GM12878 (cell line): Measurements from ENCODE around the gene LBH. TPM values are rescaled to one million over a fixed set of nuclear protein-coding genes. Genes with fewer than 3 reads are reported as not detected.

Experiments used
- ATAC-seq: fragments of 200-7000 bp; cut with Tn5 transposase; 3 replicates; pipeline ENCODE4 v1.9.1; 2020; ENCODE audit warnings: mild to moderate bottlenecking, moderate library complexity
- BruUV-seq: library from RNA; stranded (reverse); fragments of 400-500 nt; replicated peaks from 2 replicates; lab custom pipeline; 2021; lab: Mats Ljungman, UMichigan
- CTCF ChIA-PET: fragments of 300-600 bp; sonication (Branson Sonifier 250); formaldehyde crosslinking; extraction: SDS; loops from one replicate; lab custom pipeline; 2021; ENCODE audit warnings: inconsistent platforms; lab: Yijun Ruan, JAX
- POLR2A ChIA-PET: fragments of 350-600 bp; formaldehyde crosslinking; extraction: SDS; loops from one replicate; lab custom pipeline; 2021; ENCODE audit warnings: inconsistent platforms; lab: Charles Lee
- RAD21 ChIA-PET: fragments of 300-600 bp; sonication (Branson Sonifier 250); formaldehyde crosslinking; loops from one replicate; lab custom pipeline; 2023; ENCODE audit warnings: antibody characterized with exemption; ENCODE audit not compliant: unreplicated experiment; lab: Charles Lee
- SMC1A ChIA-PET: fragments of 300-600 bp; sonication (Branson Sonifier 250); formaldehyde crosslinking; loops from one replicate; lab custom pipeline; 2023; ENCODE audit not compliant: unreplicated experiment, uncharacterized antibody; lab: Charles Lee
- DNase-seq: peaks from one replicate; pipeline ENCODE4 v3.0.0-alpha.2; 2011; ENCODE audit warnings: low read depth, low spot score
- FAIRE-seq: peaks from 3 replicates; lab custom pipeline; 2011; peaks lifted over from hg19 to GRCh38; lab: Jason Lieb, UNC
- H2AFZ ChIP-seq: 2 replicates; pipeline ENCODE4 v1.6.0; 2011; ENCODE audit warnings: low read depth, low read length, control low read depth; ENCODE audit not compliant: control insufficient read depth
- H3K27ac ChIP-seq: 2 replicates; pipeline ENCODE4 v1.5.1; 2011; ENCODE audit warnings: control low read depth; ENCODE audit not compliant: control insufficient read depth, insufficient read depth
- H3K27me3 ChIP-seq, 2 experiments: replicated peaks in 1 of 2; 2 replicates each; pipeline versions ENCODE4 v1.6.0 to v1.6.1; 2011; ENCODE audit warnings: low read length in 1 of 2; ENCODE audit not compliant: control insufficient read depth in 2 of 2, insufficient read depth in 2 of 2
- H3K36me3 ChIP-seq, 2 experiments: 2 replicates each; pipeline ENCODE4 v1.5.1; 2011; ENCODE audit warnings: low read length in 1 of 2; ENCODE audit not compliant: control insufficient read depth in 2 of 2, insufficient read depth in 2 of 2
- H3K4me1 ChIP-seq: 2 replicates; pipeline ENCODE4 v1.6.1; 2011; ENCODE audit warnings: mild to moderate bottlenecking, low read length, moderate library complexity, mixed read lengths; ENCODE audit not compliant: control insufficient read depth, insufficient read depth
- H3K4me2 ChIP-seq: 2 replicates; pipeline ENCODE4 v1.6.0; 2011; ENCODE audit warnings: control low read depth; ENCODE audit not compliant: control insufficient read depth, insufficient read depth
- H3K4me3 ChIP-seq: fragments of 200-600 bp; sonication (generic); 2 replicates; pipeline ENCODE4 v1.5.1; 2016
- H3K79me2 ChIP-seq: 2 replicates; pipeline ENCODE4 v1.6.0; 2011; ENCODE audit warnings: low read length; ENCODE audit not compliant: control insufficient read depth, insufficient read depth
- H3K9ac ChIP-seq: 2 replicates; pipeline ENCODE4 v1.8.0; 2011; ENCODE audit warnings: low read length, control low read depth, mixed read lengths; ENCODE audit not compliant: control insufficient read depth, insufficient read depth
- H3K9me3 ChIP-seq: replicated peaks from 3 replicates; pipeline ENCODE4 v1.5.1; 2011; ENCODE audit warnings: mild to moderate bottlenecking, low read length; ENCODE audit not compliant: control insufficient read depth, insufficient read depth
- H4K20me1 ChIP-seq: 2 replicates; pipeline ENCODE4 v1.6.0; 2011; ENCODE audit not compliant: control insufficient read depth, insufficient read depth
- CREM ChIP-seq: IDR thresholded peaks from 2 replicates; pipeline ENCODE4 v1.6.1; 2014; ENCODE audit warnings: antibody characterized with exemption, low read depth
- PRDM15 ChIP-seq: fragments of 450-650 bp; formaldehyde crosslinking; IDR thresholded peaks from 2 replicates; pipeline ENCODE4 v1.4.0; 2020; ENCODE audit warnings: mild to moderate bottlenecking, moderate library complexity
- RAD51 ChIP-seq: fragments of 450-650 bp; IDR thresholded peaks from 2 replicates; pipeline ENCODE4 v1.6.1; 2016; ENCODE audit warnings: moderate library complexity, mild to moderate bottlenecking, inconsistent platforms
- RB1 ChIP-seq: fragments of 450-650 bp; formaldehyde crosslinking; IDR thresholded peaks from 2 replicates; pipeline ENCODE4 v1.6.1; 2017; ENCODE audit warnings: mild to moderate bottlenecking, borderline replicate concordance
- RBBP5 ChIP-seq: fragments of 200-600 bp; sonication (generic); conservative IDR thresholded peaks from 2 replicates; pipeline ENCODE4 v1.6.1; 2016
- RUNX3 ChIP-seq: IDR thresholded peaks from 2 replicates; pipeline ENCODE4 v1.6.1; 2012; ENCODE audit warnings: low read length, inconsistent platforms
- SIN3A ChIP-seq: IDR thresholded peaks from 2 replicates; pipeline ENCODE4 v1.6.1; 2012; ENCODE audit warnings: low read depth, low read length, improper control_type of control experiment
- SRF ChIP-seq, 2 experiments: IDR thresholded peaks; 2 replicates each; pipeline ENCODE4 v1.6.1; 2011; ENCODE audit warnings: low read depth in 2 of 2, low read length in 2 of 2, mild to moderate bottlenecking in 1 of 2, moderate library complexity in 1 of 2
- TCF12 ChIP-seq: IDR thresholded peaks from 2 replicates; pipeline ENCODE4 v1.6.1; 2011; ENCODE audit warnings: low read depth, mild to moderate bottlenecking, low read length
- YBX1 ChIP-seq: fragments of 450-650 bp; IDR thresholded peaks from 2 replicates; pipeline ENCODE4 v1.6.1; 2016; ENCODE audit warnings: antibody characterized with exemption
- ZNF384 ChIP-seq: IDR thresholded peaks from 2 replicates; pipeline ENCODE4 v1.6.1; 2012; ENCODE audit warnings: low read depth, mild to moderate bottlenecking, low read length, improper control_type of control experiment, borderline replicate concordance
- ZNF687 ChIP-seq: fragments of 450-650 bp; IDR thresholded peaks from 2 replicates; pipeline ENCODE4 v1.6.1; 2017; ENCODE audit warnings: mild to moderate bottlenecking, moderate library complexity
- WGBS: methylation state at CpG from one replicate; pipeline ENCODE4 v1.1.6; 2016; ENCODE audit warnings: low lambda C conversion rate; ENCODE audit not compliant: insufficient replicate concordance, insufficient coverage; ENCODE audit errors: missing lambda C conversion rate; 5-methylcytosine and 5-hydroxymethylcytosine counted together
- in situ Hi-C: fragments of 300-500 bp; cut with MboI; formaldehyde crosslinking; loops from 9 replicates; pipeline ENCODE4 v1.14.3; 2018; ENCODE audit warnings: mixed read lengths
- intact Hi-C: fragments of 100-400 bp; cut with micrococcal nuclease; formaldehyde crosslinking; loops from one replicate; pipeline ENCODE4 v1.14.2; 2022; ENCODE audit not compliant: unreplicated experiment
- polyA plus RNA-seq, 11 experiments: library from polyadenylated mRNA; depleted of rRNA in 4 of 11; unstranded in 6 of 11; stranded (reverse) in 5 of 11; fragments of >200 nt; fragmentation: Nextera tagmentation in 4 of 11; fragmentation: Illumina TruSeq in 1 of 11; extraction: Ambion mirVana in 4 of 11; extraction: Trizol in 1 of 11; gene quantifications; 1 replicate in 1 of 11; 2 replicates in 10 of 11; pipeline versions ENCODE4 v1.2.1 to v1.2.3, GENCODE V29; 2011 to 2016; ENCODE audit warnings: inconsistent platforms in 2 of 11, missing spikeins in 2 of 11, low read depth in 1 of 11
- total RNA-seq, 4 experiments: library from RNA; depleted of rRNA in 3 of 4; stranded (reverse); fragments of >200 nt in 3 of 4; fragmentation: Illumina TruSeq in 1 of 4; extraction: Trizol in 1 of 4; gene quantifications; 2 replicates each; pipeline versions ENCODE4 v1.2.1 to v1.2.3, GENCODE V29; 2013 to 2021

Gene LBH
- total and polyA plus RNA-seq, 10 of the 15 experiments (the other 5 are each of a cell fraction or from before 2014, with no cell fraction given), result 9.3 to 133 (median 34.1) TPM

- TF ChIP-seq CREM, result no peak
- no peak for TF ChIP-seq YBX1
Observed at GRCh38 chr2:30293303-30293921, 62.1 kb downstream of the LBH start (continued).

- Histone ChIP-seq H2AFZ (no peak overlapping the region), H3K27me3 (no peaks in the 10 kb centered on the region), H3K9me3 (no peaks in the 10 kb centered on the region; the same call in 1 of the 3 replicates), H3K9ac (no peak overlapping the region), H4K20me1 (no peaks in the 10 kb centered on the region), H3K4me3 (no peak overlapping the region), H3K4me1 (peaks cover 6% of the 10 kb centered on the region; the same call in 1 of the 2 replicates), H3K36me3 (no peaks in the 10 kb centered on the region), H3K4me2 (no peak overlapping the region), H3K27ac (no peak overlapping the region), H3K79me2 (no peaks in the 10 kb centered on the region)
- 89% methylated on average over 5 of the region's 5 CpGs for WGBS
- ATAC-seq, result no peak
- no peak for DNase-seq
- SMC1A ChIA-PET, result interaction anchor here (1.1 to 1.5 kb wide), 2 partner anchors 40 to 42 kb away, joined by 4 to 10 read pairs; no protein-coding TSS in a partner anchor
- FAIRE-seq, result no peak
- POLR2A ChIA-PET, result interaction anchor here (1.2 kb wide), 1 partner anchor 15 kb away, joined by 3 read pairs; no protein-coding TSS in a partner anchor
- CTCF ChIA-PET, result interaction anchor here (1.0 to 1.6 kb wide), 2 partner anchors 40 to 130 kb away, joined by 4 to 5 read pairs; no protein-coding TSS in a partner anchor
- in situ Hi-C loops, result no loop called here
- BruUV-seq, result no TSS peak
- intact Hi-C loops, result no loop called here
- RAD21 ChIA-PET, result interaction anchor here (1.0 to 1.2 kb wide), 4 partner anchors 13 to 129 kb away, joined by 3 to 6 read pairs (median 3); no protein-coding TSS in a partner anchor
- no peak for TF ChIP-seq SIN3A
- no peak for TF ChIP-seq TCF12
- TF ChIP-seq SRF (IDR thresholded peaks at IDR 0.05; ENCODE audit: low read depth in 2 of 2, low read length in 2 of 2), result no peak
- TF ChIP-seq PRDM15 (CRISPR knock-in tag), result no peak
- TF ChIP-seq RAD51, result no peak
- TF ChIP-seq RB1, result no peak
- TF ChIP-seq RBBP5, result no peak
- TF ChIP-seq YBX1, result no peak
- TF ChIP-seq RUNX3, result no peak
- no peak for TF ChIP-seq ZNF384
- TF ChIP-seq ZNF687, result no peak
Observed at GRCh38 chr2:30294133-30294532, 62.8 kb downstream of the LBH start.
